Neural progenitor cell (in vitro differentiated cells): ENCODE results near the gene NUP54.

Experiments used
- CTCF ChIP-seq: fragments of 200-600 bp; sonication (generic); IDR thresholded peaks from 2 replicates; pipeline ENCODE4 v1.5.1; 2017; ENCODE audit warnings: antibody characterized with exemption, mild to moderate bottlenecking
- EZH2 ChIP-seq: fragments of 200-600 bp; sonication (generic); IDR thresholded peaks from 2 replicates; pipeline ENCODE4 v1.6.1; 2017; ENCODE audit warnings: antibody characterized with exemption, mild to moderate bottlenecking, moderate library complexity
- EZH2phosphoT487 ChIP-seq: fragments of 200-600 bp; sonication (generic); IDR thresholded peaks from 2 replicates; pipeline ENCODE4 v1.6.1; 2017; ENCODE audit warnings: antibody characterized with exemption

DNA sequence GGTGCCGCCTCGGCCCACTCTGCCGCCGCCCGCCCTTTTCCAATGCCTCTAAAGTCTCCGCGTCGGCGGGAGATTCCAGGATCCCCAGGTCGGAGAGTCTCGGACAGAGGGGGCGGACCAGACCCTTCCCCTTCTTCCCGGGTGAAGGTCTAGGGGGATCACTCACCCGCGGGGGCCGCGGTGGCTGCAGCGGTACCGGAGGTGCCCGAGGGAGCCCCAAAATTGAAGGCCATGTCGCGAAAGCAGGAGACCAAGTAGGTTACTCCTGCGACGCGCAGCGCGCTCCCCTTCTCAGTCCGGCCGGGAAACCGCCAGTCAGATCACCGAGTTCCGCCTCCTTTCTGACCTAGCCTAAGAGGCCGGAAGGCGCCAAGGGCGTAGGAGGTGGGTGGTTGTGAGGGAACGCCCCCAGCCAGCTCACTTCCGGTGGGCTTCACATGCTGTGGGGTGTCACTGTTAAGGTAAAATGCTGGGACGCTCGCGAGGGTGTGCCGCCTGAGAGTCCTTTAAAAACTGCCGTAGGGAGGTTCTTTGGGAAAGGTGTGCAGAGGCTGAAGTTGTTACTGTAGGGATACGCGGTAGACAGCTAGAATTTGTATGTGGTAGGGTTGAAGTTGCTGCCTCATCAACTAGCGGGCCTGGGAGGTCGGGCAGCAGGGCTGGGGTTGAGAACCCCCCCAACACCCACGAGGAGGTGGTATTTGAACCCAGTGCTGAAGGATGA is at the start of gene NUP54:
- TF ChIP-seq CTCF = no peak
- TF ChIP-seq EZH2 = no peak
- TF ChIP-seq EZH2phosphoT487 = no peak
